HepG2 (cell line): ENCODE results near the gene PDP2. TPM values are rescaled to one million over a fixed set of nuclear protein-coding genes. Genes with fewer than 3 reads are reported as not detected.

ENCODE experiments used
- ATAC-seq: fragments of 200-7000 bp; cut with Tn5 transposase; 3 replicates; pipeline ENCODE4 v1.9.1; 2020; ENCODE audit warnings: mild to moderate bottlenecking, moderate library complexity
- BruUV-seq: library from RNA; stranded (reverse); fragments of 400-500 nt; replicated peaks from 2 replicates; lab custom pipeline; 2021; lab: Mats Ljungman, UMichigan
- CTCF ChIA-PET: fragments of 300-600 bp; formaldehyde crosslinking; extraction: SDS; loops from one replicate; lab custom pipeline; 2021; ENCODE audit warnings: low total read pairs, inconsistent platforms, low intra/inter-chr PET ratio; lab: Yijun Ruan, JAX
- POLR2A ChIA-PET: fragments of 350-600 bp; sonication (Branson Sonifier 250); formaldehyde crosslinking; loops from one replicate; lab custom pipeline; 2020; ENCODE audit warnings: antibody characterized with exemption, inconsistent platforms; lab: Yijun Ruan, JAX
- DNase-seq: peaks from one replicate; pipeline ENCODE4 v3.0.0-alpha.2; 2015; ENCODE audit warnings: low spot score
- FAIRE-seq: peaks from 3 replicates; lab custom pipeline; 2011; peaks lifted over from hg19 to GRCh38; lab: Jason Lieb, UNC
- H2AFZ ChIP-seq: one replicate; pipeline ENCODE4 v1.6.1; 2011; ENCODE audit warnings: low read length, inconsistent platforms
- H3K27ac ChIP-seq: fragments of 300-600 bp; 3 replicates; pipeline ENCODE4 v1.8.0; 2011; ENCODE audit warnings: mixed run types, mild to moderate bottlenecking, mixed read lengths, low read length, inconsistent platforms; ENCODE audit not compliant: insufficient read depth; ENCODE audit errors: extremely low read length
- H3K27me3 ChIP-seq, 2 experiments: fragments of 200-600 bp in 1 of 2; 2 replicates in 1 of 2; 3 replicates in 1 of 2; pipeline versions ENCODE4 v1.6.0 to v1.8.0; 2011; ENCODE audit warnings: low read length in 2 of 2, mild to moderate bottlenecking in 2 of 2, moderate library complexity in 2 of 2, inconsistent platforms in 1 of 2; ENCODE audit not compliant: insufficient read depth in 2 of 2, control insufficient read depth in 1 of 2
- H3K36me3 ChIP-seq, 2 experiments: fragments of 200-600 bp in 1 of 2; replicated peaks in 1 of 2; 2 replicates in 1 of 2; 3 replicates in 1 of 2; pipeline versions ENCODE4 v1.5.1 to v1.8.0; 2011; ENCODE audit warnings: low read length in 2 of 2, inconsistent platforms in 1 of 2; ENCODE audit not compliant: insufficient read depth in 2 of 2, control insufficient read depth in 1 of 2
- H3K4me1 ChIP-seq: 2 replicates; pipeline ENCODE4 v1.5.1; 2012; ENCODE audit warnings: low read length, inconsistent platforms; ENCODE audit not compliant: insufficient read depth
- H3K4me2 ChIP-seq: 2 replicates; pipeline ENCODE4 v1.6.0; 2011; ENCODE audit warnings: low read depth, low read length, inconsistent platforms
- H3K4me3 ChIP-seq, 3 experiments: fragments of 200-600 bp in 1 of 3; sonication (generic), shearing (Covaris generic) in 1 of 3; replicated peaks in 1 of 3; 2 replicates each; pipeline ENCODE4 v1.5.1; 2011 to 2016; ENCODE audit warnings: low read length in 3 of 3, inconsistent platforms in 2 of 3, low read depth in 2 of 3, mild to moderate bottlenecking in 2 of 3, control low read depth in 1 of 3, mixed read lengths in 1 of 3; ENCODE audit not compliant: insufficient read depth in 1 of 3
- H3K79me2 ChIP-seq: one replicate; pipeline ENCODE4 v1.6.1; 2011; ENCODE audit warnings: low read length, inconsistent platforms; ENCODE audit not compliant: insufficient read depth
- H3K9ac ChIP-seq: 2 replicates; pipeline ENCODE4 v1.6.0; 2011; ENCODE audit warnings: mild to moderate bottlenecking, low read depth, low read length, inconsistent platforms; ENCODE audit not compliant: insufficient read depth
- H3K9me3 ChIP-seq: 2 replicates; pipeline ENCODE4 v1.5.1; 2012; ENCODE audit warnings: mild to moderate bottlenecking, low read length
- H4K20me1 ChIP-seq: 2 replicates; pipeline ENCODE4 v1.6.0; 2011; ENCODE audit warnings: inconsistent platforms, mild to moderate bottlenecking, low read length, moderate library complexity; ENCODE audit not compliant: insufficient read depth
- ATF7-NPFF ChIP-seq: sonication (generic); formaldehyde crosslinking; IDR thresholded peaks from 2 replicates; pipeline ENCODE4 v1.8.1; 2023; ENCODE audit warnings: mild to moderate bottlenecking, low read depth, missing genetic modification reagents, moderate library complexity
- MATR3 ChIP-seq: sonication (generic); formaldehyde crosslinking; IDR thresholded peaks from 2 replicates; pipeline ENCODE4 v1.4.0; 2020; ENCODE audit warnings: missing genetic modification reagents
- MTERF4 ChIP-seq: sonication (generic); formaldehyde crosslinking; IDR thresholded peaks from 2 replicates; pipeline ENCODE4 v1.8.0; 2023; ENCODE audit warnings: mild to moderate bottlenecking, missing genetic modification reagents
- NR2C2 ChIP-seq: sonication (generic); formaldehyde crosslinking; IDR thresholded peaks from 2 replicates; pipeline ENCODE4 v1.4.0; 2020; ENCODE audit warnings: missing genetic modification reagents, mild to moderate bottlenecking, moderate library complexity, borderline replicate concordance
- RORA ChIP-seq: sonication (generic); formaldehyde crosslinking; IDR thresholded peaks from 2 replicates; pipeline ENCODE4 v1.5.0; 2020; ENCODE audit warnings: mild to moderate bottlenecking, missing genetic modification reagents, moderate library complexity
- TBX3 ChIP-seq: fragments of 450-650 bp; IDR thresholded peaks from 2 replicates; pipeline ENCODE4 v1.6.1; 2017; ENCODE audit warnings: antibody characterized with exemption, mild to moderate bottlenecking, inconsistent platforms, borderline replicate concordance
- U2AF1 ChIP-seq: fragments of 200-400 bp; formaldehyde crosslinking; optimal IDR thresholded peaks from 2 replicates; pipeline ENCODE3; 2017; ENCODE audit warnings: mild to moderate bottlenecking, low read depth, low read length
- ZFP62 ChIP-seq: sonication (generic); formaldehyde crosslinking; IDR thresholded peaks from 2 replicates; pipeline ENCODE4 v1.4.0; 2020; ENCODE audit warnings: missing genetic modification reagents
- ZNF329 ChIP-seq: sonication (generic); formaldehyde crosslinking; IDR thresholded peaks from 2 replicates; pipeline ENCODE4 v1.9.0; 2021; ENCODE audit warnings: low read depth, mild to moderate bottlenecking, missing genetic modification reagents
- ZNF382 ChIP-seq: sonication (generic); formaldehyde crosslinking; IDR thresholded peaks from 2 replicates; pipeline ENCODE4 v1.5.0; 2020; ENCODE audit warnings: missing genetic modification reagents, mild to moderate bottlenecking, borderline replicate concordance
- ZNF510 ChIP-seq: sonication (generic); formaldehyde crosslinking; IDR thresholded peaks from 2 replicates; pipeline ENCODE4 v1.4.0; 2020; ENCODE audit warnings: low read depth, mild to moderate bottlenecking, missing genetic modification reagents
- ZNF670 ChIP-seq: sonication (generic); formaldehyde crosslinking; IDR thresholded peaks from 2 replicates; pipeline ENCODE4 v1.8.0; 2022; ENCODE audit warnings: mild to moderate bottlenecking, missing genetic modification reagents, borderline replicate concordance
- ZNF841 ChIP-seq: sonication (generic); formaldehyde crosslinking; IDR thresholded peaks from 2 replicates; pipeline ENCODE4 v1.8.1; 2023; ENCODE audit warnings: missing genetic modification reagents, borderline replicate concordance
- WGBS: methylation state at CpG from one replicate; pipeline ENCODE4 v1.1.6; 2017; ENCODE audit warnings: low lambda C conversion rate; 5-methylcytosine and 5-hydroxymethylcytosine counted together
- in situ Hi-C: cut with HindIII; loops from 2 replicates; pipeline ENCODE4 v1.10.0; 2017; ENCODE audit warnings: low pct_unique_long_range_greater_than_20kb; ENCODE audit not compliant: extremely low pct_ligation_motif_present
- intact Hi-C: fragments of 100-400 bp; cut with micrococcal nuclease; formaldehyde crosslinking; loops from one replicate; pipeline ENCODE4 v1.10.0; 2022; ENCODE audit not compliant: unreplicated experiment
- polyA plus RNA-seq, 8 experiments: library from polyadenylated mRNA; depleted of rRNA in 3 of 8; stranded (reverse) in 7 of 8; unstranded in 1 of 8; fragments of >200 nt; fragmentation: Illumina TruSeq in 4 of 8; extraction: Trizol in 4 of 8; gene quantifications; 2 replicates each; pipeline versions ENCODE4 v1.2.1 to v1.2.3, GENCODE V29; 2011 to 2016; ENCODE audit warnings: low read depth in 4 of 8, missing spikeins in 1 of 8, mixed read lengths in 1 of 8; ENCODE audit not compliant: insufficient read depth in 1 of 8
- total RNA-seq, 5 experiments: library from RNA; depleted of rRNA; stranded (reverse); fragments of >200 nt; fragmentation: Illumina TruSeq; extraction: Trizol; gene quantifications; 2 replicates each; pipeline ENCODE4 v1.2.3, GENCODE V29; 2016; ENCODE audit warnings: low read depth in 1 of 5
- TF ChIP-seq, protein P1 (sequence below): sonication (generic); formaldehyde crosslinking; IDR thresholded peaks from 2 replicates; pipeline ENCODE4 v1.4.0; 2020; ENCODE audit warnings: missing genetic modification reagents, borderline replicate concordance

PDP2 gene
- total and polyA plus RNA-seq, 2 of the 13 experiments (the other 11 are each of a cell fraction or from before 2014, with no cell fraction given), result 12.8 to 15.8 TPM

- TF ChIP-seq ZNF670 (CRISPR knock-in tag), result no peak
Measured at GRCh38 chr16:66901626-66902025, 21.3 kb downstream of the PDP2 start (continued).

- H3K36me3 ChIP-seq, result no peaks in the 10 kb centered on the region
- in situ Hi-C loops (loop anchor here (5.0 kb wide), 1 partner anchor 34 kb away; the partner anchor contains the start of gene CES2), intact Hi-C loops (no loop called here)
- no peak overlapping the region for H3K27ac ChIP-seq
- H3K9me3 ChIP-seq, result no peaks in the 10 kb centered on the region
- no peak overlapping the region for H3K9ac ChIP-seq
- DNase-seq (no peak), FAIRE-seq (no peak), ATAC-seq (no peak)
- no peaks in the 10 kb centered on the region for H3K79me2 ChIP-seq
- no peak overlapping the region for H2AFZ ChIP-seq
- no TSS peak for BruUV-seq
- WGBS, result 42% methylated on average over 12 of the region's 14 CpGs
- H3K4me2 ChIP-seq, result no peak overlapping the region
- ChIA-PET POLR2A (interaction anchor here (2.0 to 10.3 kb wide), 3 partner anchors 17 to 31 kb away, joined by 4 to 86 read pairs (median 20); partner anchors contain the start of genes CDH16, CIAO2B and PDP2), CTCF (no interaction called here)
- no peak overlapping the region for H3K4me3 ChIP-seq
- H3K4me1 ChIP-seq, result peaks cover 94% of the 10 kb centered on the region
- H4K20me1 ChIP-seq, result no peaks in the 10 kb centered on the region
- H3K27me3 ChIP-seq, result no peaks in the 10 kb centered on the region
- TF ChIP-seq ZNF510 (CRISPR knock-in tag), result no peak
- no peak for TF ChIP-seq NR2C2 (CRISPR knock-in tag)
- no peak for TF ChIP-seq ZFP62 (CRISPR knock-in tag)
- TF ChIP-seq, protein P1, sequence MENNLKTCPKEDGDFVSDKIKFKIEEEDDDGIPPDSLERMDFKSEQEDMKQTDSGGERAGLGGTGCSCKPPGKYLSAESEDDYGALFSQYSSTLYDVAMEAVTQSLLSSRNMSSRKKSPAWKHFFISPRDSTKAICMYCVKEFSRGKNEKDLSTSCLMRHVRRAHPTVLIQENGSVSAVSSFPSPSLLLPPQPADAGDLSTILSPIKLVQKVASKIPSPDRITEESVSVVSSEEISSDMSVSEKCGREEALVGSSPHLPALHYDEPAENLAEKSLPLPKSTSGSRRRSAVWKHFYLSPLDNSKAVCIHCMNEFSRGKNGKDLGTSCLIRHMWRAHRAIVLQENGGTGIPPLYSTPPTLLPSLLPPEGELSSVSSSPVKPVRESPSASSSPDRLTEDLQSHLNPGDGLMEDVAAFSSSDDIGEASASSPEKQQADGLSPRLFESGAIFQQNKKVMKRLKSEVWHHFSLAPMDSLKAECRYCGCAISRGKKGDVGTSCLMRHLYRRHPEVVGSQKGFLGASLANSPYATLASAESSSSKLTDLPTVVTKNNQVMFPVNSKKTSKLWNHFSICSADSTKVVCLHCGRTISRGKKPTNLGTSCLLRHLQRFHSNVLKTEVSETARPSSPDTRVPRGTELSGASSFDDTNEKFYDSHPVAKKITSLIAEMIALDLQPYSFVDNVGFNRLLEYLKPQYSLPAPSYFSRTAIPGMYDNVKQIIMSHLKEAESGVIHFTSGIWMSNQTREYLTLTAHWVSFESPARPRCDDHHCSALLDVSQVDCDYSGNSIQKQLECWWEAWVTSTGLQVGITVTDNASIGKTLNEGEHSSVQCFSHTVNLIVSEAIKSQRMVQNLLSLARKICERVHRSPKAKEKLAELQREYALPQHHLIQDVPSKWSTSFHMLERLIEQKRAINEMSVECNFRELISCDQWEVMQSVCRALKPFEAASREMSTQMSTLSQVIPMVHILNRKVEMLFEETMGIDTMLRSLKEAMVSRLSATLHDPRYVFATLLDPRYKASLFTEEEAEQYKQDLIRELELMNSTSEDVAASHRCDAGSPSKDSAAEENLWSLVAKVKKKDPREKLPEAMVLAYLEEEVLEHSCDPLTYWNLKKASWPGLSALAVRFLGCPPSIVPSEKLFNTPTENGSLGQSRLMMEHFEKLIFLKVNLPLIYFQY (CRISPR knock-in tag), result no peak
- no peak for TF ChIP-seq RORA (CRISPR knock-in tag)
- TF ChIP-seq TBX3, result no peak
- TF ChIP-seq ZNF329 (CRISPR knock-in tag), result no peak
- TF ChIP-seq ZNF382 (CRISPR knock-in tag), result no peak
- TF ChIP-seq ZNF841 (CRISPR knock-in tag), result no peak
- TF ChIP-seq ATF7-NPFF (CRISPR knock-in tag), result no peak
- TF ChIP-seq MTERF4 (CRISPR knock-in tag), result no peak
- TF ChIP-seq U2AF1, result no peak
- no peak for TF ChIP-seq MATR3
Measured at GRCh38 chr16:66902648-66903543, 22.6 kb downstream of the PDP2 start.
